ENCODE results near the gene CADM1.

Gene CADM1

DNA sequence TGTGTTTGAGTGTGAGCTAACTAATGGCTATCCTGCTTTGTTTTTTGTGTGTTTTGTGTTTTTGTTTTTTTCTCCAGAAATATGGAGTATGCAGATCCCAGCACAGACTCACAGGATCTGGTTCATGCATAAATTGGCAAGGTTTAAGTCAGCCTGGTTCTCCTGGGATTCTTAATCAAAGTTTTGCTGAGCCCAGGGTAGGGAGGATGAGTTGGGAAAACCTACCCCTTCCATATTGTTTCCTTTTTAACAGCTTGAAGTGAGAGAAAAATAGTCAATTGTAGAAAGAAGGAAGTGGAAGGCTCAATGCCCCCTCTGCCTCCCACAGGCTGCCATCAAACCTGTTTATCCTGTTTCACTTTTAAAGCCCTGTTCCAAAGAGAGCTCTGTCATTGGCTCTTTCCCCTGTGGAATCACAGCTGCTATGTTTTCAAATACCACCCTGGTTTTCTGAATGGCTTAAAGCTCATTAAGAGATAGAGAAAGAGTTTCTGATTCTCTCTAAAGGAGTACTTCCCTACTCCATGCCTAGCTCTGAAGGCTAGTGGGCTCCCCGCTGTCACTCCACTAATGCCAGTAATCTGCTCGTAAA is 23.4 kb upstream of the CADM1 start:
- ATAC-seq (replicated peaks) (no peak), DNase-seq (no peak)
- Mint-ChIP-seq H3K4me3 (no peak overlapping the region), H3K36me3 (ENCODE audit: insufficient read depth) (no peaks in the 10 kb centered on the region), H3K27ac (no peak overlapping the region), H3K27me3 (peaks cover 14 to 45% of the 10 kb centered on the region in 2 donors), H3K4me1 (ENCODE audit: low read depth in 2 of 2) (no peaks in the 10 kb centered on the region), H3K9me3 (no peaks in the 10 kb centered on the region)

DNA sequence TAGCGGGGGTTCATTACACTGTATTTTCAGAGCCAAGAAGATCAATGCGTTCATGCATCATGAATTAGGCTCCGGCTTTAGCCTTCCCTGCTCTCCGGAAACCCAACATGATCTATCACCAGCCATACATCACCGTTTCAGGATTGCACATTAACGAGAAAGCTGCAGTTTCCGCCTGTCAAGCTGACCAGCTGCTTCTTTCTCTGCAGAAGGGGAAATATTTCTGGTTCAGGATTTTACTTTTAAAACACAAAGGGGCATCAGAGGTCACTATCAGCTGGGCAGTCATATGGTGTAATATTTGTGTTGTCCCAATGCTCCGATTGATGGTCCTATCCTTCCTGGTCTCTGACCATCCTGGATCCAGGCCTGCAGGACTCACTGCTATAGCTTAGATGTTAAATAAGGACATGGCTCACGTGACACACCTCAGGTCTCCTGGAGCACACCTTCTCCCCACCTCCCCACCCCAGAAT is 21.4 kb upstream of the CADM1 start:
- ATAC-seq (replicated peaks) = no peak
- Mint-ChIP-seq H3K27ac (no peak overlapping the region), H3K27me3 (peaks cover 28 to 51% of the 10 kb centered on the region in 2 donors), H3K4me3 (no peak overlapping the region), H3K9me3 (no peaks in the 10 kb centered on the region), H3K36me3 (ENCODE audit: insufficient read depth) (peaks cover 3% of the 10 kb centered on the region), H3K4me1 (ENCODE audit: low read depth in 2 of 2) (no peaks in the 10 kb centered on the region)
- DNase-seq = no peak

DNA sequence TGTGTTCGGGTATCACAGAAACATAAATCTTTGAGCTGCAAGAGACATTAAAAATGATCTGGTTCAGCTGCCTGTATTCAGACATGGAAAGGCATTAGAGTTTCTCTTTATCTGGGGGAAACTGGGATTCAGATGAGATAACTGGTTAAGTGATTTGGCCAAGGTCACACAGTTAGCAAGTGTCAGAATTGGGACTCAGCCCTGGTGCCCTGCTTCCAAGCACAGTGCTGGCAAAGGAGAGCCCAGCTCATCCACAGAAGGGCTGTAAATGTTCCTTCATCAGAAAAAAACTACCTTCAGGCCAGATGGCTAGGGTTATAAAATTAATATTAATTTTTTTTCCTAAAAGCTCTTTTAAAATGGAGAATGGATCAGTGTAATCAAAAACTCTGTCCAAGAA is 20.4 kb upstream of the CADM1 start:
- peaks cover 3% of the 10 kb centered on the region for H3K36me3 Mint-ChIP-seq (ENCODE audit: insufficient read depth)
- H3K4me1 Mint-ChIP-seq (ENCODE audit: low read depth in 2 of 2) = no peaks in the 10 kb centered on the region
- H3K27ac Mint-ChIP-seq = no peak overlapping the region
- peaks cover 31 to 51% of the 10 kb centered on the region in 2 donors for H3K27me3 Mint-ChIP-seq
- DNase-seq (no peak), ATAC-seq (replicated peaks) (no peak)
- no peak overlapping the region for H3K4me3 Mint-ChIP-seq
- no peaks in the 10 kb centered on the region for H3K9me3 Mint-ChIP-seq

DNA sequence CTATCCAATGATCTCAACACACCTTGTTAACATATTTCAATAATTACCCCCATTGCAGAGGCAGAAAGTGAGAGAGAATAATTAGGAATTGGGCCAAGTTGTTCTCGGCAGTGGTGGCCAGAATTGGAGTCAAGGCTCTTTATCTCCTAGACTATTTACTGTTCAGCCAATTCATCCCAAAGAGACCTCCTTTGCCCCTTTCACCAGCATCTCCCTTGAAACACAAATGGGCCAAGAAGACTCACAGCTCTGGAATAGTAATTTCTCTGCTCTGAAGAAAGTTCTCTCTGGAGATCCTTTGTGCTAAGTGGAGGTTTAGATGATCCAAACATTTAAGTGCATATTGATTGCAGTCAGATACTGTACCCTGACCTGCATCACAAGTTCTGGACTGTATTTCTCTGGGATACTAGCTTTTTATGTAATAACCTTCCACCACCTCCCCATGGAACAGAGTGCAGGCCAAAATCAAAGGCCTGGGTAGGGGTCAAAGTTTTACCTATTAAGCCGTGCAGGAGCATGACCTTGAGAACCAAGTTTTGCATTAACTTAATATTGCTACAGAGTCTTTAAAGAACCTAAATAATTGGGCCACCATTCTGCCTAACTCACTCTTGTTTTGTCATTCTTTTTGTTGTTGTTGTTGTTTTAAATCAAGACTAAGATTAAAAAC is 19.6 kb upstream of the CADM1 start:
- no peak overlapping the region for H3K27ac Mint-ChIP-seq
- H3K4me3 Mint-ChIP-seq = no peak overlapping the region
- H3K36me3 Mint-ChIP-seq (ENCODE audit: insufficient read depth) = peaks cover 3% of the 10 kb centered on the region
- H3K4me1 Mint-ChIP-seq (ENCODE audit: low read depth in 2 of 2) = no peaks in the 10 kb centered on the region
- H3K27me3 Mint-ChIP-seq = peaks cover 31 to 45% of the 10 kb centered on the region in 2 donors
- DNase-seq = no peak
- ATAC-seq (replicated peaks) = no peak
- H3K9me3 Mint-ChIP-seq = no peaks in the 10 kb centered on the region

DNA sequence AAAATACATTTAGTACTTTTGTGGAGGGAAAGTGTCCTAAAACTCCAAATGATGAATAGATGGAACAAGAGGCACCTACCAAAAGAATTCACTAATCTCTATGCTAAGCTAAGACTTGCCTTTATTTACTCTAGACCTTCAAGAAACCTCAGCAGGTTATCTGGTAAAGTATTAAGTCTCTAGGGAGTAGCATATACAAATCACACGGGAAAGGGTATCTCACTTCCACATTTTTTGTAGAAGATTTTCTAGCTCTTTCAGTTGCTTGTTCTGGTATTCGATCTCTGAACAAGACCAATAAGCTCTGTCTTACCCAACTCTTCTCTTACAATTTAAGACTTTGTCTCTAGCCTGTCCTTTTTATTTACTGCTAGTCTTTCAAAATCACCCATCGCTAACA is 18.1 kb upstream of the CADM1 start:
- Mint-ChIP-seq H3K9me3 (no peaks in the 10 kb centered on the region), H3K27ac (no peak overlapping the region), H3K4me1 (ENCODE audit: low read depth in 2 of 2) (no peaks in the 10 kb centered on the region), H3K36me3 (ENCODE audit: insufficient read depth) (peaks cover 3% of the 10 kb centered on the region), H3K4me3 (no peak overlapping the region), H3K27me3 (peaks cover 37 to 40% of the 10 kb centered on the region in 2 donors)
- ATAC-seq (replicated peaks) (no peak), DNase-seq (no peak)

DNA sequence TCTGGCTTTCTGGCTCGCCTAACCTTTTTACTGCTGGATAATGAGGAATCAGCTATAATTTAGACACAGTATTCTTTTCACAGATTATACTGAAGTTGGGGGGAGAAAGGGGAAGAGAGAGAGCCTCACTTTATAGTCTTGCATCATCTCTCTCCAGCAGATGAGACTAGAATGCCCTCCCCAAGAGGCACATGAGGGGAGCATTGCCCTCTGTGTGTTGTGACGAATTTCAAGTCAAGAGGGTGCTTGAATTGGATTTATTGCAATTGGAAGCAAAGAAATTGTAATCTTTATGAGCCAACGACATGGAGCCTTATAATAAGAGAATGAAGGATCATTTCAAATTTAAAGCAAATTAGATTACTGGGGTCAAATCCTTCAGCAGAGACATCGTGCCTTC is 17.6 kb upstream of the CADM1 start:
- Mint-ChIP-seq H3K9me3 (no peaks in the 10 kb centered on the region), H3K36me3 (ENCODE audit: insufficient read depth) (peaks cover 3% of the 10 kb centered on the region), H3K4me1 (ENCODE audit: low read depth in 2 of 2) (no peaks in the 10 kb centered on the region), H3K27me3 (peaks cover 37 to 38% of the 10 kb centered on the region in 2 donors), H3K4me3 (no peak overlapping the region), H3K27ac (no peak overlapping the region)
- ATAC-seq (replicated peaks) (no peak), DNase-seq (no peak)

DNA sequence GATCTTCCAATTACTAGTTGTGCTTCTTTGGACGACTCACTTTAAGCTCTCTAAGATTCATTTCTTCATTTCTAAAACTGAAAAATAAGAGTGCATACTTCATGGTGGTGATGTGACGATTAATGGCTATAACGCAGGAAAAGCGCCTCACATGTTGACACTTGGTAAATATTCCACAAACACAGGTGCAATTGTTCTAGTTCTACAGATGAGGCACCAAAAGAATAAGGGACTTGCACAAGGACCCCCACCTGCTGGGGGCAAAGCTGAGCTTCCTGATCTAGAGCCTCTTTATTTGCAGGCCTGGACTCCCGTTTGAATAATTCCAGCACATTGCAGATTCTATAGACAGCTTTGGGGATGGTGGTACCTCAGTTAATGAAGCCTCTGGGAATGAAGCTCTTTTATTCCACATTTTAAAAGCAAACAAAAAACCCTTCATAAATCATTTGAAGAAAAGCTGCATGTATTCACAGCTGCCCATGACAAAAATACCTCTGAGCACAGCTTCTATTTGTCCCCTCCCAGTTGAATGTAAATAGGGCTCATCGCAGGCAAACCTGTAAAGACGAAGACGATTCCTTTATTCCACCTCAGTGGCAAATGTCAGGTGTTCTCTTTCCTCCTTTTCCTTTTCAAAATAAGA is 14.9 kb upstream of the CADM1 start:
- Mint-ChIP-seq H3K36me3 (ENCODE audit: insufficient read depth) (peaks cover 3% of the 10 kb centered on the region), H3K27ac (no peak overlapping the region), H3K4me3 (no peak overlapping the region), H3K4me1 (ENCODE audit: low read depth in 2 of 2) (no peaks in the 10 kb centered on the region), H3K9me3 (no peaks in the 10 kb centered on the region), H3K27me3 (peaks cover 39 to 47% of the 10 kb centered on the region in 2 donors)
- ATAC-seq (replicated peaks) (no peak), DNase-seq (no peak)

DNA sequence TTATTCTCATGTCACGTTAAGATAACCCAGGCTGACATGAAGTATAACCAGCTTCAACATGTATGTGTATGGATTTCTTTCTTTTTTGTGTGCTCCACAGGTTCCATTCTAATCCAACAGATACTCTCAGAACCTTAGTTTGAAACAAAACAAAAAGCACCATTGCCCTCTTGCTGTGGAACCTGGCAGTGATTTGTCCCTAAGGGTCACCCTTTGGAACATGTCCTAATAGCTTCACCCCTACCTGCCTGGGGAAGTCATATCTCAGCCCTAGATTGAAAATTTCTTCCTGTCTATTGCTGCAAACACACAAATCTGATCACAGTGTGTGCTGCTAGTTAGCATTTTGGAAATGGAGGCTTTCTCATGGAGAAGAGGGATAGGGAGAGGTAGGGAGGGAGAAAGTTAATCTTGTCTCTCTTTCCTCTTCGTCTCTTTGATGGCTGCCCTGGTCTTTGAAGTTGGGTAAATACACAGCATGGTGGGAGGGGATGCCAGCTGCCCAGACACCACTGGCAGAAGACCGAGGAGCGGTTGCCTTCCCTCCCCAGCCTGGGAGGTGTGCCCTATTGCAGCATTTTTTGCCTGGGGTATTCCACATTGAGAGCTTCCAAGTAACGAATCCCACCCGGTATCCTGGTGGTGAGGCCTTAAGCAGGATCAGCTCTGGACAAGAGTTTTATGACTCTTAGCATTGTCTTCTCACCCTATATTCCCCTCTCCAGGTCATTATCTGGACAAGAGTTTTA is 11.6 kb upstream of the CADM1 start:
- H3K36me3 Mint-ChIP-seq (ENCODE audit: insufficient read depth) = no peaks in the 10 kb centered on the region
- H3K27ac Mint-ChIP-seq = no peak overlapping the region
- H3K4me1 Mint-ChIP-seq (ENCODE audit: low read depth in 2 of 2) = no peaks in the 10 kb centered on the region
- ATAC-seq (replicated peaks) (no peak), DNase-seq (no peak)
- no peaks in the 10 kb centered on the region for H3K9me3 Mint-ChIP-seq
- H3K4me3 Mint-ChIP-seq = no peak overlapping the region
- H3K27me3 Mint-ChIP-seq = peaks cover 22 to 34% of the 10 kb centered on the region in 2 donors

DNA sequence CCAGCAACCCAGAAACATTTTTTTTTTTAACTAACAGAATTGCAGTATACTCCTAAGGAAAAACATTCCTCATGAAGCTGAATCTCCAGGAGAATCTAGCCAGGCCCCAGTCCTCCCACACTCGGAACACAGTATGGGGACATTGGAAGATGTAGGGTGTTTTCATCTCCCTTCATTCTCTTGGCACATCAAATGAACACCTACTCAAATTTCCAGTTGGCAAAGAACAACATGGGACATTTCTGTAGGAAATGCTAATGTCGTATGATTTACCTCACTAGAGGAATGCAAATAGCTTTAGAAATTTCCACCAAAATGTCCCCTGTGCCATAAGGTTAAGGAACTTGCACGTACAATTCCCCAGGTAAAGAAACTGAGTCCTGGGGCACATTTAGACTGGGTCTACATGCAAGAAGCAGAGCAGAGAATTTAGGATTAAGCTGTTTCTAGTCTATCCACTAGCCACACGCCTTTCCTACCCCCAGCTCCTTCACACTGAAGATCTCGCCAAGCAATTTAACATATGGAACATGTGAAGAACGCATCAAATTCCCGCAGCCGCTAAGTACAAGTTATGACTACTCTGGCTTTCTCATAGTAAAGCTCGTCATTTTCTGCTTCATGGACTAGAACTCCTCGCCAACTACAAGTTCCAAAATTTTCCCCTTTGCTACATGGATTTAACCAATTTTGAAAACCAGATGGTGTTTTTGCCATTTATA is 2.9 kb upstream of the CADM1 start:
- Mint-ChIP-seq H3K36me3 (ENCODE audit: insufficient read depth) (peaks cover 4% of the 10 kb centered on the region), H3K4me1 (ENCODE audit: low read depth in 2 of 2) (peaks cover 10 to 13% of the 10 kb centered on the region in 2 donors), H3K9me3 (no peaks in the 10 kb centered on the region), H3K27me3 (peaks cover 10 to 15% of the 10 kb centered on the region in 2 donors), H3K4me3 (no peak overlapping the region), H3K27ac (no peak overlapping the region)
- no peak for ATAC-seq (replicated peaks)
- DNase-seq = no peak

DNA sequence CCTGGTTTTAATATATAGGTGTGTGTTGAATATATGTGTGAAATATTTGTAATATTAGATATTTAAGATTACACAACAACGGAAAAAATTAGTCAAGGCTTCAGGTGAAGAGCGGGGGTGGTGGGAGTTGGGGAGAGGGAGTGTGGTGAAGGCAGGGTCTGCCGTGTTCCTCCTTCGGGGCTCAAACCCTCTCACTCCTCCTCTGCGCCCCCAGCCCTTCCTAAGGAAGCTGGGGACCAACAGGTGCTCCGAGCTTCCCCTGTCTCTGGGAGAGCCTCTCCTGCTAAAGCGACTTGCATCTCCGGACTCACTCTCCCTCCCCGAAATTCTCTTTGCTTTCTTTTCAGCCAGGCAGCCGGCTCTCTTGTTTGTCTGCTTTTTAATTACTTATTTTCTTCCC is 960 bp upstream of the CADM1 start:
- Mint-ChIP-seq H3K4me3 (no peak overlapping the region), H3K36me3 (ENCODE audit: insufficient read depth) (peaks cover 4% of the 10 kb centered on the region), H3K27me3 (peaks cover 10 to 15% of the 10 kb centered on the region in 2 donors), H3K27ac (peak overlapping the region; percentile 66 to 71), H3K9me3 (no peaks in the 10 kb centered on the region), H3K4me1 (ENCODE audit: low read depth in 2 of 2) (peaks cover 10 to 13% of the 10 kb centered on the region in 2 donors)
- DNase-seq (no peak), ATAC-seq (replicated peaks) (no peak)

DNA sequence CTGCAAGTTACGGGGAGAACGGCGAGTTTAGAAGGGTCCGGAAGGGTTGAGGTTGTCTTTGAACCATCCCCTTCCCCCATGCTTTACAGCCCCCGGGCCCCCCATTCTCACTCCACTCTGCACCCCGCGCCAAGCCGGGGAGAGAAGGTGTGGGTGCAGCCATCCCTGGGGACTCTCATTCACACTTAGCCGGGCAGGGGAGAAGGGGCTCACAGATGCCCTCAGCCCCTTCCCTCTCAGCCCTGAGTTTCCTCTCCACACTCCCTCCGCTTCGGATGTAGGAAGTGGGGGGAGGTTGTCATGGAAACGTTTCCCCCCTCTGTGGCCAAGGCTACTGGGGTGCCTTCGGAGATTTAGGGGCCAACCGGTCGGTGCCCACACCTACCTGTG is 334 bp downstream of the CADM1 start:
- DNase-seq (peak in 1 of 3 experiments; percentile 1), ATAC-seq (replicated peaks) (peak; percentile 1)
- no peaks in the 10 kb centered on the region for H3K9me3 Mint-ChIP-seq
- peak overlapping the region in 1 of 2 donors; percentile 76 for H3K27ac Mint-ChIP-seq
- H3K27me3 Mint-ChIP-seq = peaks cover 10 to 15% of the 10 kb centered on the region in 2 donors
- peaks cover 10 to 13% of the 10 kb centered on the region in 2 donors for H3K4me1 Mint-ChIP-seq (ENCODE audit: low read depth in 2 of 2)
- H3K36me3 Mint-ChIP-seq (ENCODE audit: insufficient read depth) = peaks cover 4% of the 10 kb centered on the region
- no peak overlapping the region for H3K4me3 Mint-ChIP-seq

DNA sequence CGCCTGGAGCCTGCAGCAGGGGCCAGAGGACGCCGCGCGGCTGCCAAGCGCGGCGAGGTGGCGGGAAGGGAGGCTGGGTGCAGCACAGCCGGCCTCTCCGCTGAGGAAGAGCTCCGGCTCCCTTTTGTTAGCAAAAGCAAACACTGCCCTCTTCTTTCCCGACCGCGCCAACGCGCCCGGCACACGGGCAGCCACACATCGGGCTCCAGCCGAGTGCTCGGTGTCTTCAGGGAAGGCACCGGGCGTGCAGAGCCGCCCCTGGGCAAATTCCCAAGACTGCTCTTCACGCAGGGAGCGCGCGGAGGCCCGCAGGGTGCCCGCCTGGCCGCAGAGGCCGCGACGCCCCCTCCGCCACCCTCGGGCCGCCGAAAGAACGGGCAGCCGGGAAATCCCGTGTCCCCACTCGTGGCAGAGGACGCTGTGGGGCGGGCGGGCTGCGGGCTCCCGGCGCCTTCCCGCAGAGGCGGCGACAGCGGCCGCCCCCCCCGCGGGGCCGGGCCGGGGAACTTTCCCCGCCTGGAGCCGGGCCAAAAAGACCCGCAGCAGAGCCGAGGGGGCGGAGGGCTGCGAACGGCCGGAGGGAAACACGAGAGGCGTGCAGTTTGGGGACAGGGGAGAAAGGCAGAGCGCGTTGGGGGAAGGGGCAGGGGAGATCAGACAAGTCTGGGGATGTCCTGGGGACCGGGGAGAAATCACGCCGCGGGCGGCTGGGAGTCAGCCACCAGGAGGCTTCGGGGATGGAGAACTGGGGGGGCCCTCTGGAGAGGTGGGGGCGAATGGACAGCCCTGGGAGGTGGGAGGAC is 931 bp downstream of the CADM1 start:
- DNase-seq (peak; percentile 5 to 14 (median 13)), ATAC-seq (replicated peaks) (peak; percentile 10)
- H3K27ac Mint-ChIP-seq = peak overlapping the region in 1 of 2 donors; percentile 76
- peaks cover 15% of the 10 kb centered on the region in 2 donors for H3K27me3 Mint-ChIP-seq
- no peak overlapping the region for H3K4me3 Mint-ChIP-seq
- H3K9me3 Mint-ChIP-seq = no peaks in the 10 kb centered on the region
- H3K36me3 Mint-ChIP-seq (ENCODE audit: insufficient read depth) = peaks cover 4% of the 10 kb centered on the region
- H3K4me1 Mint-ChIP-seq (ENCODE audit: low read depth in 2 of 2) = peaks cover 10 to 13% of the 10 kb centered on the region in 2 donors

Measured in effector memory CD8-positive, alpha-beta T cell (primary cell).